Measurements from ENCODE around the gene AFMID.

DNA sequence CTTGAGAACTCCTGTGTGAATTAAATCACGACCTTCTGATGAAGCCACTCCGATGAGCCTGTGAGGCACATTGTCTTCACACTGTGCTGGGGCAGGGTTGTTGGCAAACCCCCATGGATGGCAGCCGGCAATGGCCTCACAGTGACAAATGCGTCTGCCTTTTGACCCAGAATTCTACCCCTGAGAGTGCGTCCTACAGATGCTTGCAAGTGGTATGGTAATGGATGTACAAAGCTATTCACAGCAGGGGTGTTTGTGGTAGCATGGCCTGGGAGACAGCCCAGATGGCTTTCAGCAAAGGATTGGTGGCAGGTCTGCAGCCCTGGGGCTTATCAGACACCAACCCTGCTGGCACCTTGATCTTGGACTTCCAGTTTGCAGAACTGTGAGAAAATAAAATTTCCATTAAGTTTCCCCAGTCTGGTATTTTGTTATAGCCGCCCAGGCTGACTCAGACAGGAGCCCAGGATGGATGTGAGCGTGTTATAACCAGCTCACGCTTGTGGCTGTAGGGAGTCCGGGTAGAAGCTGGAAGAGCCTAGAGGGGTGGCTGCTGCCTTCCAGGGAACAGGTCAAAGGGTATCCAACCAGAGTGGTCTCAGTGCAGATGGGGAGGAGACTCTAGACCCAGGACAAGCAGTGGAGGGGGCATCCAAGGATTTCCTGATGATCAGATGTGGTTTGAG, 10.1 kb downstream of the AFMID start:
- no peak for TF ChIP-seq POLR2AphosphoS5 (IDR thresholded peaks at IDR 0.05; ENCODE audit: insufficient read depth in 1 of 2, low read depth in 1 of 2)
- TF ChIP-seq, protein P1, sequence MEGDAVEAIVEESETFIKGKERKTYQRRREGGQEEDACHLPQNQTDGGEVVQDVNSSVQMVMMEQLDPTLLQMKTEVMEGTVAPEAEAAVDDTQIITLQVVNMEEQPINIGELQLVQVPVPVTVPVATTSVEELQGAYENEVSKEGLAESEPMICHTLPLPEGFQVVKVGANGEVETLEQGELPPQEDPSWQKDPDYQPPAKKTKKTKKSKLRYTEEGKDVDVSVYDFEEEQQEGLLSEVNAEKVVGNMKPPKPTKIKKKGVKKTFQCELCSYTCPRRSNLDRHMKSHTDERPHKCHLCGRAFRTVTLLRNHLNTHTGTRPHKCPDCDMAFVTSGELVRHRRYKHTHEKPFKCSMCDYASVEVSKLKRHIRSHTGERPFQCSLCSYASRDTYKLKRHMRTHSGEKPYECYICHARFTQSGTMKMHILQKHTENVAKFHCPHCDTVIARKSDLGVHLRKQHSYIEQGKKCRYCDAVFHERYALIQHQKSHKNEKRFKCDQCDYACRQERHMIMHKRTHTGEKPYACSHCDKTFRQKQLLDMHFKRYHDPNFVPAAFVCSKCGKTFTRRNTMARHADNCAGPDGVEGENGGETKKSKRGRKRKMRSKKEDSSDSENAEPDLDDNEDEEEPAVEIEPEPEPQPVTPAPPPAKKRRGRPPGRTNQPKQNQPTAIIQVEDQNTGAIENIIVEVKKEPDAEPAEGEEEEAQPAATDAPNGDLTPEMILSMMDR (IDR thresholded peaks at IDR 0.05) = no peak
